CD4-positive, alpha-beta T cell (primary cell): ENCODE results near the gene HACD3. TPM values are rescaled to one million over a fixed set of nuclear protein-coding genes. Genes with fewer than 3 reads are reported as not detected.

Source experiments
- ATAC-seq: fragments of 200-7000 bp; cut with Tn5 transposase; one replicate; pipeline ENCODE4 v1.10.0; 2022; ENCODE audit warnings: mild to moderate bottlenecking; ENCODE audit not compliant: poor library complexity
- CTCF ChIA-PET: fragments of 350-600 bp; sonication (Branson Sonifier 250); formaldehyde crosslinking; loops from one replicate; lab custom pipeline; 2021; ENCODE audit warnings: antibody characterized with exemption, inconsistent platforms; lab: Charles Lee
- POLR2A ChIA-PET: fragments of 350-600 bp; sonication (Branson Sonifier 250); formaldehyde crosslinking; loops from one replicate; lab custom pipeline; 2021; ENCODE audit warnings: antibody characterized with exemption, inconsistent platforms; lab: Charles Lee
- DNase-seq, 14 experiments: peaks; one replicate each; pipeline ENCODE4 v3.0.0-alpha.2; 2013 to 2020; ENCODE audit warnings: mixed read lengths in 2 of 14
- H3K27ac ChIP-seq, 2 donors: one replicate each; pipeline versions ENCODE4 v1.5.1 to v1.7.0; 2013; ENCODE audit warnings: low read length in 2 of 2, low read depth in 1 of 2, mild to moderate bottlenecking in 1 of 2
- H3K27me3 ChIP-seq, 2 experiments: 1 replicate in 1 of 2; 2 replicates in 1 of 2; pipeline versions ENCODE4 v1.6.1 to v1.7.0; 2013; ENCODE audit warnings: low read length in 2 of 2, control low read depth in 1 of 2, mild to moderate bottlenecking in 1 of 2, moderate library complexity in 1 of 2; ENCODE audit not compliant: insufficient read depth in 2 of 2, control insufficient read depth in 1 of 2
- H3K36me3 ChIP-seq: one replicate; pipeline ENCODE4 v1.6.1; 2013; ENCODE audit warnings: low read length, control low read depth; ENCODE audit not compliant: insufficient read depth
- H3K4me1 ChIP-seq: one replicate; pipeline ENCODE4 v1.6.1; 2013; ENCODE audit warnings: low read length, control low read depth; ENCODE audit not compliant: insufficient read depth
- H3K4me3 ChIP-seq: one replicate; pipeline ENCODE4 v1.5.1; 2013; ENCODE audit warnings: mild to moderate bottlenecking, low read length, moderate library complexity
- H3K9me3 ChIP-seq, 2 experiments: 1 replicate in 1 of 2; 2 replicates in 1 of 2; pipeline versions ENCODE4 v1.6.1 to v1.7.0; 2013; ENCODE audit warnings: low read length in 2 of 2, mild to moderate bottlenecking in 2 of 2, control low read depth in 1 of 2, moderate library complexity in 1 of 2; ENCODE audit not compliant: control insufficient read depth in 1 of 2, insufficient read depth in 1 of 2
- H3K27ac Mint-ChIP-seq: one replicate; pipeline ENCODE4 v1.8.0; 2020; ENCODE audit warnings: mixed read lengths
- H3K27me3 Mint-ChIP-seq: one replicate; pipeline ENCODE4 v1.8.0; 2021; ENCODE audit warnings: mixed read lengths
- H3K36me3 Mint-ChIP-seq: one replicate; pipeline ENCODE4 v1.8.0; 2021; ENCODE audit warnings: low read depth, mixed read lengths
- H3K4me1 Mint-ChIP-seq: one replicate; pipeline ENCODE4 v1.8.0; 2021; ENCODE audit warnings: low read depth, mixed read lengths
- H3K4me3 Mint-ChIP-seq: one replicate; pipeline ENCODE4 v1.8.0; 2020; ENCODE audit warnings: mild to moderate bottlenecking, mixed read lengths
- H3K9me3 Mint-ChIP-seq: one replicate; pipeline ENCODE4 v1.8.0; 2020; ENCODE audit warnings: mixed read lengths
- CTCF ChIP-seq: fragments of 200-600 bp; IDR thresholded peaks from one replicate; pipeline ENCODE4 v1.8.0; 2022; ENCODE audit warnings: antibody characterized with exemption, mild to moderate bottlenecking
- intact Hi-C, 2 experiments: fragments of 100-400 bp; cut with DNase I in 1 of 2; cut with micrococcal nuclease in 1 of 2; formaldehyde crosslinking; loops; one replicate each; pipeline versions ENCODE4 v1.15.1 to v1.9.0; 2023 to 2025; cut with DNase I, micrococcal nuclease
- polyA plus RNA-seq, 2 donors: library from polyadenylated mRNA; unstranded; fragments of 120-200 nt; gene quantifications; one replicate each; pipeline ENCODE4 v1.2.1, GENCODE V29; 2013
- total RNA-seq, 174 experiments: library from RNA in 2 of 174; stranded (reverse) in 2 of 174; gene quantifications; one replicate each; pipeline ENCODE4 v1.2.3 and lab custom pipeline; 2021 to 2026

Gene HACD3
- 10 to 100 TPM; 13.9 to 14.1 TPM for total RNA-seq
- polyA plus RNA-seq (2013, experiment 1 of 2): 17.7 TPM
- 18.6 TPM for polyA plus RNA-seq (2013, experiment 2 of 2)
- 21.5 to 147 (median 60.3) reads per million in 172 experiments for total RNA-seq (lab: John Stamatoyannopoulos, UW)

GRCh38 chr15:65530318-65531111 lies at the start of gene HACD3:
Gene HACD3 (plus strand): TSS chr15:65530463. CDS start chr15:65530632, 169 bp downstream.
- H3K9me3 Mint-ChIP-seq: no peaks in the 10 kb centered on the region
- peak within 1 kb of the TSS; percentile 87 for H3K4me3 Mint-ChIP-seq
- POLR2A ChIA-PET: interaction anchor here (0.8 to 3.1 kb wide), 11 partner anchors 9 to 339 kb away, joined by 3 to 21 read pairs (median 5); partner anchors contain the start of genes DPP8, INTS14, RAB11A and RNU5B-1

GRCh38 chr15:65484876-65485275 lies 45.4 kb upstream of the HACD3 start:
- H3K36me3 Mint-ChIP-seq: peaks cover 76% of the 10 kb centered on the region

More at GRCh38 chr15:65530318-65531111, at the start of gene HACD3:
- peaks cover 35% of the 10 kb centered on the region for H3K4me1 Mint-ChIP-seq
- no peaks in the 10 kb centered on the region for H3K27me3 Mint-ChIP-seq
- peaks cover 8% of the 10 kb centered on the region for H3K36me3 Mint-ChIP-seq
- Histone ChIP-seq H3K36me3 (no peaks in the 10 kb centered on the region), H3K9me3 (no peaks in the 10 kb centered on the region), H3K4me3 (peak within 1 kb of the TSS; percentile 88), H3K4me1 (peaks cover 18% of the 10 kb centered on the region), H3K27ac (peak within 1 kb of the TSS; percentile 50 to 74), H3K27me3 (no peaks in the 10 kb centered on the region)
- CTCF ChIA-PET: interaction anchor here (1.0 to 1.6 kb wide), 3 partner anchors 10 to 968 kb away, joined by 3 to 5 read pairs (median 4); no protein-coding TSS in a partner anchor
- no peak for TF ChIP-seq CTCF
- H3K27ac Mint-ChIP-seq: peak within 1 kb of the TSS; percentile 49
- DNase-seq: peak; percentile 78 to 94 (median 88)
- ATAC-seq: peak; percentile 95
- intact Hi-C loops: loop anchor here (1.0 kb wide), 1 partner anchor 13 kb away; the partner anchor contains the start of gene DPP8 (in 2 of the 2)

More at GRCh38 chr15:65484876-65485275, 45.4 kb upstream of the HACD3 start:
- H3K27me3 Mint-ChIP-seq: no peaks in the 10 kb centered on the region
- CTCF ChIA-PET: interaction anchor here (0.7 kb wide), 1 partner anchor 143 kb away, joined by 3 read pairs; no protein-coding TSS in a partner anchor
- H3K4me1 Mint-ChIP-seq: no peaks in the 10 kb centered on the region
- Histone ChIP-seq H3K4me1 (no peaks in the 10 kb centered on the region), H3K36me3 (peaks cover 77% of the 10 kb centered on the region), H3K4me3 (no peak overlapping the region), H3K27ac (no peak overlapping the region), H3K27me3 (no peaks in the 10 kb centered on the region), H3K9me3 (no peaks in the 10 kb centered on the region)
- DNase-seq (no peak), ATAC-seq (no peak)
- H3K27ac Mint-ChIP-seq: no peak overlapping the region
- no peaks in the 10 kb centered on the region for H3K9me3 Mint-ChIP-seq
- no peak for TF ChIP-seq CTCF
- POLR2A ChIA-PET: no interaction called here
- intact Hi-C loops: no loop called here
- H3K4me3 Mint-ChIP-seq: no peak overlapping the region
